Suprapubic skin (tissue), 4 donors: ENCODE measurements around the gene NFKBIZ.

Experiments
- CTCF ChIP-seq, 2 donors: fragments of 200-600 bp in 1 of 2; fragments of 450-650 bp in 1 of 2; sonication (generic) in 1 of 2; IDR thresholded peaks; one replicate each; pipeline ENCODE4 v1.5.1; 2016 to 2019; ENCODE audit warnings: antibody characterized with exemption in 2 of 2, mild to moderate bottlenecking in 1 of 2, moderate library complexity in 1 of 2
- POLR2A ChIP-seq, 2 donors: fragments of 450-650 bp; IDR thresholded peaks; one replicate each; pipeline ENCODE4 v1.6.1; 2017; ENCODE audit warnings: antibody characterized with exemption in 2 of 2, mild to moderate bottlenecking in 2 of 2, moderate library complexity in 2 of 2
- POLR2AphosphoS5 ChIP-seq, 3 donors: sonication (generic); formaldehyde crosslinking; IDR thresholded peaks; one replicate each; pipeline ENCODE4 v1.6.1; 2017; ENCODE audit warnings: antibody characterized with exemption in 3 of 3

- TF ChIP-seq POLR2AphosphoS5 (IDR thresholded peaks at IDR 0.05) (peak in 1 of 3 donors; percentile 39), POLR2A (IDR thresholded peaks at IDR 0.05) (no peak), CTCF (IDR thresholded peaks at IDR 0.05) (no peak)
Measured at GRCh38 chr3:101888653-101889052, 39.3 kb downstream of the NFKBIZ start.
